Neural cell (in vitro differentiated cells): ENCODE measurements around the gene CRMP1.

Experiments
- CTCF ChIP-seq: fragments of 450-650 bp; IDR thresholded peaks from 2 replicates; pipeline ENCODE4 v1.5.1; 2014; ENCODE audit warnings: antibody characterized with exemption, mild to moderate bottlenecking, moderate library complexity; ENCODE audit not compliant: poor library complexity, severe bottlenecking
- EP300 ChIP-seq: fragments of 450-650 bp; conservative IDR thresholded peaks from 2 replicates; pipeline ENCODE4 v1.6.1; 2014; ENCODE audit warnings: antibody characterized with exemption, mild to moderate bottlenecking, moderate library complexity; ENCODE audit not compliant: poor library complexity, severe bottlenecking
- EZH2 ChIP-seq: fragments of 200-600, 300-800 bp; shearing (Covaris generic), sonication (generic); IDR thresholded peaks from 2 replicates; pipeline ENCODE4 v1.6.1; 2014; ENCODE audit warnings: antibody characterized with exemption, low read length, borderline replicate concordance, mild to moderate bottlenecking; ENCODE audit not compliant: insufficient read depth, poor library complexity, severe bottlenecking
- POLR2AphosphoS5 ChIP-seq: IDR thresholded peaks from 2 replicates; pipeline ENCODE4 v1.6.1; 2012
- RAD21 ChIP-seq: fragments of 450-650 bp; conservative IDR thresholded peaks from 2 replicates; pipeline ENCODE4 v1.6.1; 2014; ENCODE audit warnings: antibody characterized with exemption, mild to moderate bottlenecking, moderate library complexity
- REST ChIP-seq: IDR thresholded peaks from 2 replicates; pipeline ENCODE4 v1.6.1; 2012; ENCODE audit warnings: borderline replicate concordance
- SMC3 ChIP-seq: fragments of 450-650 bp; conservative IDR thresholded peaks from 2 replicates; pipeline ENCODE4 v1.6.1; 2014; ENCODE audit warnings: antibody characterized with exemption, mild to moderate bottlenecking, moderate library complexity; ENCODE audit not compliant: poor library complexity
- TAF1 ChIP-seq: IDR thresholded peaks from 2 replicates; pipeline ENCODE4 v1.6.1; 2012; ENCODE audit warnings: low read depth

GRCh38 chr4:5845035-5845905, 47.6 kb downstream of the CRMP1 start:
- TF ChIP-seq EP300, result no peak
- no peak for TF ChIP-seq POLR2AphosphoS5
- TF ChIP-seq CTCF, result no peak
- TF ChIP-seq RAD21, result no peak
- no peak for TF ChIP-seq EZH2
- TF ChIP-seq SMC3, result no peak
- TF ChIP-seq REST, result no peak
- no peak for TF ChIP-seq TAF1
